ENCODE data around the gene YDJC.
"Not testable (repeated sequence)": the region's sequence is repeated elsewhere in the genome, so short reads cannot be mapped to it uniquely, and the experiment has no call there.

The YDJC gene

GRCh38 chr22:21629255-21630149 is at the start of gene YDJC:
TSS of gene YDJC (minus strand) at chr22:21630022. CDS start at chr22:21630014, 8 bp downstream.
- peak; percentile 32 for TF ChIP-seq CTCF (IDR thresholded peaks at IDR 0.05)
- H3K27ac Mint-ChIP-seq: no peak within 1 kb of the TSS
- H3K4me3 Mint-ChIP-seq: peak within 1 kb of the TSS; percentile 85
- peak; percentile 97 for DNase-seq
- H3K27me3 Mint-ChIP-seq (ENCODE audit: low read depth, poor library complexity): no peaks in the 10 kb centered on the region
- no peaks in the 10 kb centered on the region for H3K9me3 Mint-ChIP-seq
- peaks cover 23% of the 10 kb centered on the region for H3K4me1 Mint-ChIP-seq
- H3K36me3 Mint-ChIP-seq (ENCODE audit: low read depth): peaks cover 9% of the 10 kb centered on the region

- TF ChIP-seq CTCF (IDR thresholded peaks at IDR 0.05): no peak
- Mint-ChIP-seq H3K27me3 (ENCODE audit: low read depth, poor library complexity) (no peaks in the 10 kb centered on the region), H3K9me3 (peaks cover 18% of the 10 kb centered on the region), H3K4me3 (no peak overlapping the region), H3K4me1 (peaks cover 10% of the 10 kb centered on the region), H3K36me3 (ENCODE audit: low read depth) (peaks cover 46% of the 10 kb centered on the region), H3K27ac (no peak overlapping the region)
- no peak for DNase-seq
Measured at GRCh38 chr22:21679383-21679782, 49.6 kb upstream of the YDJC start.

- H3K4me3 Mint-ChIP-seq: not testable (repeated sequence)
Measured at GRCh38 chr22:21678842-21679241, 49.0 kb upstream of the YDJC start.

GRCh38 chr22:21677606-21678443 is 48.0 kb upstream of the YDJC start:
- TF ChIP-seq CTCF (IDR thresholded peaks at IDR 0.05): no peak
- peaks cover 45% of the 10 kb centered on the region for H3K36me3 Mint-ChIP-seq (ENCODE audit: low read depth)
- no peak overlapping the region for H3K4me3 Mint-ChIP-seq
- H3K27me3 Mint-ChIP-seq (ENCODE audit: low read depth, poor library complexity): no peaks in the 10 kb centered on the region
- H3K9me3 Mint-ChIP-seq: peaks cover 18% of the 10 kb centered on the region
- peaks cover 6% of the 10 kb centered on the region for H3K4me1 Mint-ChIP-seq
- no peak for DNase-seq
- no peak overlapping the region for H3K27ac Mint-ChIP-seq

More at GRCh38 chr22:21678842-21679241, 49.0 kb upstream of the YDJC start:
- peaks cover 50% of the 10 kb centered on the region for H3K36me3 Mint-ChIP-seq (ENCODE audit: low read depth)
- peaks cover 18% of the 10 kb centered on the region for H3K9me3 Mint-ChIP-seq
- not testable (repeated sequence) for H3K27ac Mint-ChIP-seq; H3K27me3 Mint-ChIP-seq (ENCODE audit: low read depth, poor library complexity); DNase-seq; H3K4me1 Mint-ChIP-seq

GRCh38 chr22:21674638-21675245 is 44.9 kb upstream of the YDJC start:
- H3K9me3 Mint-ChIP-seq: peaks cover 18% of the 10 kb centered on the region
- H3K27ac Mint-ChIP-seq: no peak overlapping the region
- DNase-seq: no peak
- no peaks in the 10 kb centered on the region for H3K27me3 Mint-ChIP-seq (ENCODE audit: low read depth, poor library complexity)
- no peak for TF ChIP-seq CTCF (IDR thresholded peaks at IDR 0.05)
- no peak overlapping the region for H3K4me3 Mint-ChIP-seq
- H3K36me3 Mint-ChIP-seq (ENCODE audit: low read depth): peaks cover 67% of the 10 kb centered on the region
- H3K4me1 Mint-ChIP-seq: no peaks in the 10 kb centered on the region

Data from nephron progenitor cell (in vitro differentiated cells).